ENCODE results near the gene ZNF467. TPM values are rescaled to one million over a fixed set of nuclear protein-coding genes. Genes with fewer than 3 reads are reported as not detected.

The ZNF467 gene
- total RNA-seq, 1 donor from 2014 or later = 64.2 TPM

- Mint-ChIP-seq H3K4me3 (ENCODE audit: unreplicated experiment) (peak overlapping the region; percentile 93), H3K27ac (ENCODE audit: unreplicated experiment) (no peak overlapping the region), H3K27me3 (ENCODE audit: unreplicated experiment) (peaks cover 17% of the 10 kb centered on the region), H3K4me1 (ENCODE audit: unreplicated experiment) (peaks cover 10% of the 10 kb centered on the region), H3K36me3 (ENCODE audit: low read depth, unreplicated experiment) (peaks cover 12% of the 10 kb centered on the region), H3K9me3 (ENCODE audit: unreplicated experiment) (no peaks in the 10 kb centered on the region)
- peak; percentile 6 for DNase-seq (ENCODE audit: low spot score)
- TF ChIP-seq, protein P1, sequence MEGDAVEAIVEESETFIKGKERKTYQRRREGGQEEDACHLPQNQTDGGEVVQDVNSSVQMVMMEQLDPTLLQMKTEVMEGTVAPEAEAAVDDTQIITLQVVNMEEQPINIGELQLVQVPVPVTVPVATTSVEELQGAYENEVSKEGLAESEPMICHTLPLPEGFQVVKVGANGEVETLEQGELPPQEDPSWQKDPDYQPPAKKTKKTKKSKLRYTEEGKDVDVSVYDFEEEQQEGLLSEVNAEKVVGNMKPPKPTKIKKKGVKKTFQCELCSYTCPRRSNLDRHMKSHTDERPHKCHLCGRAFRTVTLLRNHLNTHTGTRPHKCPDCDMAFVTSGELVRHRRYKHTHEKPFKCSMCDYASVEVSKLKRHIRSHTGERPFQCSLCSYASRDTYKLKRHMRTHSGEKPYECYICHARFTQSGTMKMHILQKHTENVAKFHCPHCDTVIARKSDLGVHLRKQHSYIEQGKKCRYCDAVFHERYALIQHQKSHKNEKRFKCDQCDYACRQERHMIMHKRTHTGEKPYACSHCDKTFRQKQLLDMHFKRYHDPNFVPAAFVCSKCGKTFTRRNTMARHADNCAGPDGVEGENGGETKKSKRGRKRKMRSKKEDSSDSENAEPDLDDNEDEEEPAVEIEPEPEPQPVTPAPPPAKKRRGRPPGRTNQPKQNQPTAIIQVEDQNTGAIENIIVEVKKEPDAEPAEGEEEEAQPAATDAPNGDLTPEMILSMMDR (IDR thresholded peaks at IDR 0.05; ENCODE audit: unreplicated experiment) = no peak
Measured at GRCh38 chr7:149716007-149716931, 57.1 kb downstream of the ZNF467 start.

DNA sequence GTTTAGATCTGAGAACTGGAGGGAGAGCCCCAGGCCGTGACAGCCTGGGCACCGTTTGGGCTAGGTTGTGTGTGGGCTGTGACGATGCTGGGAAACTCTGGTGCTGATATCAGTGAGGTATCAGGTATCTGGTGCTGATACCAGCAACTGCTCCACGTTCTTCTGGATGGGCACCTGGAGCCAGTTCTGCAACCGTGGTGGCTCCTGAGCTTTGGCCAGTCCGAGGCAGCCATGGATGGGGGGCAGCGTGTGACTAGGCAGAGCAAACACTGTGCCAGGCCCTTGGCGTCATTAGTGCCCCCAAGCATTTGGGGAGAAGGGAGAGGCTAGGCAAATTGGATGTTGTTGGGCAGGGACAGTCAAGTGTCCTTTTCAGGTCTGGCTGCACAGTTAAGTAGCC, 57.9 kb downstream of the ZNF467 start:
- Mint-ChIP-seq H3K36me3 (ENCODE audit: low read depth, unreplicated experiment) (peaks cover 19% of the 10 kb centered on the region), H3K9me3 (ENCODE audit: unreplicated experiment) (peaks cover 6% of the 10 kb centered on the region), H3K27me3 (ENCODE audit: unreplicated experiment) (peaks cover 16% of the 10 kb centered on the region), H3K27ac (ENCODE audit: unreplicated experiment) (peak overlapping the region; percentile 43), H3K4me1 (ENCODE audit: unreplicated experiment) (peaks cover 10% of the 10 kb centered on the region), H3K4me3 (ENCODE audit: unreplicated experiment) (peak overlapping the region; percentile 93)
- TF ChIP-seq, protein P1 (IDR thresholded peaks at IDR 0.05; ENCODE audit: unreplicated experiment) = no peak
- peak; percentile 5 for DNase-seq (ENCODE audit: low spot score)

DNA sequence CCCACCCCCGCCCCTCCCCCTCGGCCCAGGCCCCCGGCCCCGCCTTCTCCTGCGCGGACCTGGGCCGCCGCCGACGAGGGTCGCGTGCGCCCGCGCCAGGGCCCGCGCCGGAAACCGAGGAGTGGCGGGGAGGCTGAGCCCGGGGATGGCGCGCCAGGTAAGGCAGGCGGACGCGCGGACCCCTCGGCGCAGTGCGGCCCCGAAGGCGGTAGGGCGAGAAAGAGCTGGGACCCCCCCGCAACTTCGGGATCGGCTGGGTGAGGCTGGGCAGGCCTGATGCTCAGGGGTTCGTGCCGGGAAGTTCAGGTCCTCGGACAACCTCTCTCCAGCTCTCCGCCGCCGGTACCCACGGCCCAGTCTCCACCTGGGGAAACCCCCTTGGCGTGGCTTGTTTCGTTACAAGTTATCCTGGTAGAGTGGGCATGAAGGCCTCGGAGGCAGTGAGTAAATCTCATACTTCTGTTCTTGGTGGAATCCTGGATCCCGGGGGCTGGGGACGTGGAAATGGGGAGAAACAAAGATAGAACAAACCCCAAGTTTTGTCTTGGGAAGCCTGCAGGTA, 58.4 kb downstream of the ZNF467 start:
- Mint-ChIP-seq H3K27ac (ENCODE audit: unreplicated experiment) (peak overlapping the region; percentile 43), H3K9me3 (ENCODE audit: unreplicated experiment) (peaks cover 6% of the 10 kb centered on the region), H3K4me1 (ENCODE audit: unreplicated experiment) (peaks cover 10% of the 10 kb centered on the region), H3K4me3 (ENCODE audit: unreplicated experiment) (peak overlapping the region; percentile 93), H3K36me3 (ENCODE audit: low read depth, unreplicated experiment) (peaks cover 15% of the 10 kb centered on the region), H3K27me3 (ENCODE audit: unreplicated experiment) (peaks cover 14% of the 10 kb centered on the region)
- TF ChIP-seq, protein P1 (IDR thresholded peaks at IDR 0.05; ENCODE audit: unreplicated experiment) = no peak
- DNase-seq (ENCODE audit: low spot score) = no peak

Other genes starting within 250 kb of the ZNF467 start
- gene ZNF862, start 64.8 kb upstream of the ZNF467 start, total RNA-seq (ENCODE audit: unreplicated experiment) = 22.6 TPM
- 18.5 TPM for gene ATP6V0E2, start 100.4 kb upstream of the ZNF467 start, total RNA-seq (ENCODE audit: unreplicated experiment)